Stimulated activated CD8-positive, alpha-beta memory T cell treated with anti-CD3 and anti-CD28 coated beads, Interleukin-15, amount 100 ng/mL, for 4 hours (primary cell): Measurements from ENCODE around the gene FFAR3.
"Not testable (repeated sequence)": the region's sequence is repeated elsewhere in the genome, so short reads cannot be mapped to it uniquely, and the experiment has no call there.

Experiments used
- DNase-seq, 2 donors: peaks; one replicate each; pipeline ENCODE4 v3.0.0-alpha.2; 2020; ENCODE audit warnings: low read depth in 2 of 2

Gene FFAR3

GRCh38 chr19:35350591-35350990 lies 7.7 kb upstream of the FFAR3 start:
- no peak for DNase-seq

- DNase-seq: no peak
These were observed 6.7 kb upstream of the FFAR3 start for GRCh38 chr19:35351411-35352176.

GRCh38 chr19:35352177-35352447 lies 6.1 kb upstream of the FFAR3 start:
- no peak for DNase-seq

DNA sequence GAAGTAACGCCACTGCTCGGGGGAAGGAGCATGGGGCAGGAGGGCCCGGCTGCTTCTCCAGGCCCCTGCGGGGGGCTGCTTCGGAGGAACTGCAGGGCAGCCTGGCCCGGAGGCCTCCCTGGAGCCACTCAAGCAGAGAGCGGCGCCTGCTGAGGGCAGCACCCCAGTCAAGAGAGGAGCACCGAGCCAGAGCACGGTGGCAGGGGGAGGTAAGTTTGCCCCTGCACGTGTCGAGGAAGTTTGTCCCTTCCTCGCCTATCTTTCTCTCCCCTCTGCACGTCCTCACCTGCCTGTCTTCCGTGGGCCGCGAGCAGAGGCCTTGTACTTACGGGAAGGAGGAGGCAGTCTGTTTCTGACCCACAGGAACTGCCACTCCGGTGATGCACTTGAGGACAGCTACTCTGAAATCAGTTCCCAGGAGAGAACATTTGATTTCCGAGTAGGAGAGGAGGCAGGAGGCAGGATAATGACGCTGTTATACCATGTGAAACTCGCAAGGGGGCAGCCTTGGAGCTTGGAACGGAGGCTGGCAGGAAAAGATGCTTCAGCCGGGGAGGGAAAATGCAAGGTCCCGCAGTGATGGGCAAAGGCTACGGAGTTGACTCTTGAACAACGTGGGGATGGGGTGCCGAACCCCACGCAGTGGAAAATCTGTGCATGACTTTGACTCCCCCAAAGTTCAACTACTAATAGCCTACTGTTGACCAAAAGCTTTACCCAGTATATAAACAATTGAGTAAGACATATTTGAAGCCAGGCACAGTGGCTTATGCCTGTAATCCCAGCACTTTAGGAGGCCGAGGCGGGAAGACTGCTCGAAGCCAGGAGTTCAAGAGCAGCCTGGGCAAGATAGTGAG lies 5.6 kb upstream of the FFAR3 start:
- peak; percentile 29 to 45 for DNase-seq

- DNase-seq: no peak
These were observed 4.6 kb upstream of the FFAR3 start for GRCh38 chr19:35353635-35354034.

- DNase-seq: no peak
These were observed 3.4 kb upstream of the FFAR3 start for GRCh38 chr19:35354898-35355297.

- DNase-seq: no peak
These were observed 2.3 kb upstream of the FFAR3 start for GRCh38 chr19:35355791-35356460.

GRCh38 chr19:35358834-35359233 lies 574 bp downstream of the FFAR3 start:
- DNase-seq: not testable (repeated sequence)

- not testable (repeated sequence) for DNase-seq
These were observed 1.1 kb downstream of the FFAR3 start for GRCh38 chr19:35359395-35359794.

DNA sequence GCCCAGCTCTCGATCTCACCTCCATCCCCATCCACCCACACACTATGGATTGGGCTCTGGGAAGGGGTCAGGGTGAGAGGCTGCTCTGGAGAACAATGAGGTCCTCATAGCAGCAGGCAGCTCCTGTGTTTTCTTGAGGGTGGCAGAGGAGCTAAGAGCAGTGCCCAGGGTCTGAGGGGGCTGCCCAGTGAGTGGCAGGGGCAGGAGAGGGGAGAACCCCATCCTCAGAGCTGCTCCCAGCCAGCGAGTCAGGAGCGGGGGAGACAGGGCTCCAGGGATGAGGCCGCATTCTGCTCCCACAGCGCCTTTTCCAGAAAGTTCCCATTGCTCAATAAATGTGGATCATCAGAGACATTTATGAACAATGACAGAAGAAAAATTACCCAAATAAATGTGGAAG lies 1.8 kb downstream of the FFAR3 start:
- DNase-seq: not testable (repeated sequence)

DNA sequence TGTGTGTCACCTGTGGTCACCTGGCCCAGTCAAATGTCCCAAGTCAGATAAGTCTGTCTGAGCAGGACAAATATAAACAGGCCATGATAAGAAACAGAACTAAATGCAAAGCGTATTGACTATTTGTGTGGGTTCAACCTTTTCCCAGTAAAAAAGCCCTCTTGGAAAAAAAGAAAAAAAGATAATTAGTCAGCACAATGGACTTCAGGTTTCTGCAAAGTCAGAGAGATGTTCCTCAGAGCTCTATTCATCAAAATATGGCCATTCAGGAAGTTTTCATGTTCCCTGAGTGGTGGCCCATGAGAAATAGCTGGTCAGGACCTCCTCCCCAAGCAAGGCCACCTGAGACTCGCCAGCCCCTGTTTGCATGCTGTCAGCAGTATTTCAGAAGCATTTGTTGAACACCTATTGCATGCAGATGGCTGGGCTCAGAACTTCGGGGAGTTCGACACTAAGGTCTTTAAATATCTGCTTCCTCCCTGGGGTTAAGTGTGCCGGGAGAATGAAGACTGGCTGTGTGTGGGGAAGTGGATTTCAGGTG lies 2.7 kb downstream of the FFAR3 start:
- DNase-seq: no peak

DNA sequence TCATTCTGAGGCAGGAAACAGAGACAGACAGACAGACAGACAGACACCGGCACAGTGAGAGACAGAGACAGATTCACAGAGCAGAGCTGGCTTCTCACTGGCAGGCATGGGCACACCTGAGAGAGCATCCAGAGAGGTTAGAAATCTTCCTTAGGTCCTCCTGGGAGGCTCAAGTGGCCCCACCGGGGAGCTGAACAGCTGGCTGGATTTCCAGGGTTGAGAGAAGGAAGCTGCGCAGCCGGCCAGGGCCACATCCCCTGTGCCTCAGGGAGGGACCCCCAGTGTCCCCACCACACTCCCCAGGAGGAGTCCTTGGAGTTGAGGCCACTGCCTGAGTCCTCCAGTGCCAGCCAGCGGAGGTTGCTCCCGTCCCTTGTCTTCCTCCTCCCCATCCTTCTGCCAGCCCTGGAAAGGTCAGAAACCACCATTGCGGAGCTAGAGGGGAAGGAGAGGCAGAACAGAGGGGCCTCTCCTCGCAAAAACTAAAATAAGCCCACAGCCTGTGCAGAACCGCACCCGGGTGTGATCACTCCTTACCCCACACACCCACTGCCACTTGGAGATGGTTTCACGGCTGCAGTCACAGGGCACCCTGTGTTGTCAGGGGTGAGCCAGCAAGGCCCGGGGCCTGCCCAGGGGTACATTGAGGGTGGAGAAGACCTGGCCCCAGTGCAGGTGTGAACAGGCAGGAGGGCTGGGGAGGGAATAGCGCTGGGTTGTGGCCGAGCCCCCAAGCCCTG lies 4.2 kb downstream of the FFAR3 start:
- no peak for DNase-seq

DNA sequence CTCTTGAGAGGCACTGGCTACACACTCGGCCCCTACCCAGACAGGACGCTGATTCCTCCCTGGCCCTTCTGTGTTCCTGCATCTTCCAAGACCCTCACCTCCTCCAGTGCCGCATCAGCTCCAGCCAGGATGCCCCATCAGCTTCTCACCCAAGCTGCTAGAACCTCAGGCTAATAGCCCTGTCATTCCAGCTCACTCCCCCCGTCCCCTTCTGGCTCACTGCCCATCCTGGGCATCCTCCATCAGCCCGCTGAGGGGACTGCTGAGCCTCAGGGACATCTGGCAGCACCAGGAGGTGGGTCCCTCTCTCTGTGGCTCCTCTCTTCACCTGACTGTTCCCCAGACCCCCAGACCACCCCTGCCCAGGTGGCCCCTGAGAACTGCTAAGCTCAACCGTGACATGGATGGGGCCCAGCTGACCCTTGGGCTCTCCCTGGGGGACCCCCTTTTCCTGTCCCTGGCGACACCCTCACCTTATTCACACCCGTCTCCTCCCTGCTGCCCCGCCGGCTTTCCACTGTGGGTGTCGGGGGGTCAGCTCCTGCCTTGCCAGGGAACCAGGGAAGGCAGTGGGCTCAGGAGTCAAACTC lies 4.8 kb downstream of the FFAR3 start:
- DNase-seq: no peak

GRCh38 chr19:35363711-35364425 lies 5.6 kb downstream of the FFAR3 start:
- no peak for DNase-seq

DNA sequence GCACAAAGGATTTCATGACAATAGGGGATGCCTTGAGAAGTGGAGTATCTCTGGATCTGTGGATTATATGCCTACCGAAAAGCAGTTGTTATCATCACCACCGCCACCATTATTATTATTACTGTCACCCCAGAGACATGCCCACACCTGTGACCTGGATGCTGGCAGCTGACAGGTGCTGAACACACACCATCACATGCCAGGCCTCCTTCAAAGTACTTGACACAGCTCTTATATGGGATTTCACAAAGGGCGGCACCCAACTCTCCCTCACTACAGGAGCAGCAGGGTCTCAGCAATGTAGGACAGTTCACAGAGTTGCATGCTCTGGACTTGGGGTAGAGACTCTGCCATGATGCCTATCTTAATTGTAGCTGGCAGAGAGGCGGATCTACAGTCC lies 7.0 kb downstream of the FFAR3 start:
- DNase-seq: no peak

DNA sequence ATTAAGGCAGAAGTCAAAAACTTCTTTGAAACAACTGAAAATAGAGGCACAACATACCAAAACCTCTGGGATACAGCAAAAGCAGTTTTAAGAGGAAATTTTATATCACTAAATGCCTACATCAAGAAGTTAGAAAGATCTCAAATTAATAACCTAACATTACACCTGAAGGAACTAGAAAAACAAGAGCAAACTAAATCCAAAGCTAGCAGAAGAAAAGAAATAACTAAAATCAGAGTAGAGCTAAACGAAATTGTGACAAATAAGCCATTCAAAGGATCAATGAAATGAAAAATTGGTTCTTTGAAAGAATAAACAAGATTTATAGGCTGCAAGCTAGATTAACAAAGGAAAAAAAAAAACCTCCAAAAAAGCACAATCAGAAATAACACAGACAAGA lies 10.1 kb downstream of the FFAR3 start:
- no peak for DNase-seq

GRCh38 chr19:35369522-35369921 lies 11.3 kb downstream of the FFAR3 start:
- no peak for DNase-seq

DNA sequence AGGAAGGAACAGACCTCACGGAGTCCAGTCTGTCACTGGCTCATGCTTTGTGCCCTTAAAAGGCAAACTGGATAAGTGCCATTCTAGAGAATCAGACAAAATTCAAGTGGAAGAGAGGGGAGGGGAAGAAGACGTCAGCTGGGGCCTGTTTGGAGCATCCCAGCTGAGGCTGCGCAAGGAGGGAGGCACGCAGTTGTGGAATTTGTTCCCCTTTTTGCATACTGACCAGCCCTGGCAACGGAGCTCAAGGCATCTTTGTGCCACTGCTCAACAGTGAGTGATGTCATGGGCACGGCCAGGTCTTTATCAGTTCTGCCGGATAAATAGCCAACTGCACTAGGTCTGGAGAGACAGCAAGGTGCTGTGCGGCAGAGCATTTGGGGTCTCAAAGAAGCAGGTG lies 12.5 kb downstream of the FFAR3 start, which contains the start of gene GPR42:
Gene GPR42, plus strand, starts transcription at position 347 of the 400 bp plus-strand sequence. CDS start 292 bp downstream, outside the sequence.
- DNase-seq: no peak

GRCh38 chr19:35373492-35373891 lies 15.2 kb downstream of the FFAR3 start:
- no peak for DNase-seq

DNA sequence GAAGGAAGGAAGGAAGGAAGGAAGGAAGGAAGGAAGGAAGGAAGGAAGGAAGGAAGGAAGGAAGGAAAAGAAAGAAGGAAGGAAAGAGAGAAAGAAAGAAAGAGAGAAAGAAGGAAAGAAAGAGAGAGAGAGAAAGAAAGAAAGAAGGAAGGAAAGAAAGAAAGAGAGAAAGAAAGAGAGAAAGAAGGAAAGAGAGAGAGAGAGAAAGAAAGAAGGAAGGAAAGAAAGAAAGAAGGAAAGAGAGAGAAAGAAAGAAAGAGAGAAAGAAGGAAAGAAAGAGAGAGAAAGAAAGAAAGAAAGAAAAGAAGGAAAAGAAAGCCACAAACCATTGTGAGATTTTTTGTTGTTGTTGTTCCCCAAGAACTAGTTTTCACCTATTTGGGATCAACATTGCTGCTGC lies 15.8 kb downstream of the FFAR3 start:
- not testable (repeated sequence) for DNase-seq
